Upper lobe of left lung (tissue), 6 donors: Measurements from ENCODE around the gene GALNT16. TPM values are rescaled to one million over a fixed set of nuclear protein-coding genes. Genes with fewer than 3 reads are reported as not detected.

ENCODE experiments used
- ATAC-seq, 2 donors: fragments of 200-7000 bp; cut with Tn5 transposase; one replicate each; pipeline ENCODE4 v1.9.1; 2022; ENCODE audit warnings: mild to moderate bottlenecking in 2 of 2, moderate library complexity in 2 of 2; ENCODE audit not compliant: low FRiP score in 2 of 2
- DNase-seq, 2 donors: peaks; one replicate each; pipeline ENCODE4 v3.0.0-alpha.2; 2019 to 2020
- H3K27ac ChIP-seq, 4 donors: fragments of 200-600 bp; sonication (generic); one replicate each; pipeline ENCODE4 v1.5.1; 2016 to 2019
- H3K27me3 ChIP-seq, 4 donors: fragments of 200-600 bp; sonication (generic); one replicate each; pipeline ENCODE4 v1.5.1; 2017 to 2019
- H3K36me3 ChIP-seq, 4 donors: fragments of 200-600 bp; sonication (generic); one replicate each; pipeline ENCODE4 v1.5.1; 2016 to 2019
- H3K4me1 ChIP-seq, 4 donors: fragments of 200-600 bp; sonication (generic); one replicate each; pipeline ENCODE4 v1.5.1; 2018 to 2019
- H3K4me3 ChIP-seq, 4 donors: fragments of 200-600 bp; sonication (generic); one replicate each; pipeline ENCODE4 v1.5.1; 2017 to 2019; ENCODE audit warnings: mild to moderate bottlenecking in 2 of 4, moderate library complexity in 1 of 4
- H3K9me3 ChIP-seq, 4 donors: fragments of 200-600 bp; sonication (generic); one replicate each; pipeline ENCODE4 v1.5.1; 2018 to 2019
- CTCF ChIP-seq, 6 experiments: fragments of 450-650 bp in 4 of 6; fragments of 200-600 bp in 2 of 6; sonication (generic) in 2 of 6; IDR thresholded peaks; one replicate each; pipeline ENCODE4 v1.5.1; 2016 to 2019; ENCODE audit warnings: antibody characterized with exemption in 6 of 6
- EP300 ChIP-seq, 4 donors: sonication (generic); formaldehyde crosslinking; IDR thresholded peaks; one replicate each; pipeline ENCODE4 v1.5.1; 2017; ENCODE audit warnings: antibody characterized with exemption in 4 of 4, control low read depth in 2 of 4
- POLR2A ChIP-seq, 4 donors: fragments of 450-650 bp; IDR thresholded peaks; one replicate each; pipeline ENCODE4 v1.5.1; 2016 to 2017; ENCODE audit warnings: antibody characterized with exemption in 4 of 4, mild to moderate bottlenecking in 2 of 4
- POLR2AphosphoS5 ChIP-seq, 2 donors: sonication (generic); formaldehyde crosslinking; IDR thresholded peaks; one replicate each; pipeline ENCODE4 v1.5.1; 2017; ENCODE audit warnings: antibody characterized with exemption in 2 of 2
- WGBS, 2 donors: methylation state at CpG; one replicate each; pipeline ENCODE4 v1.1.5; 2017 to 2018; 5-methylcytosine and 5-hydroxymethylcytosine counted together
- total RNA-seq, 6 donors: library from RNA; depleted of rRNA in 4 of 6; stranded (reverse); fragments of >200 nt in 4 of 6; gene quantifications; one replicate each; pipeline versions ENCODE4 v1.1.0 to v1.2.1, GENCODE V29; 2016 to 2021
- donor health status: DM: no; HTN: no; CAD: no; lungs with moderate emphysema.
- donor health status: DM: no; HTN: yes; CAD: no; lungs with severe emphysema.

GALNT16 gene
- total RNA-seq, 6 donors from 2014 or later, result under 0.01 to 8.4 (median 1.3) TPM

GRCh38 chr14:69314327-69314726, 54.4 kb downstream of the GALNT16 start:
- no peaks in the 10 kb centered on the region for H3K9me3 ChIP-seq
- no peak for TF ChIP-seq CTCF (IDR thresholded peaks at IDR 0.05)
- TF ChIP-seq EP300 (IDR thresholded peaks at IDR 0.05), result no peak
- no peak for TF ChIP-seq POLR2AphosphoS5 (IDR thresholded peaks at IDR 0.05)
- TF ChIP-seq POLR2A (IDR thresholded peaks at IDR 0.05), result no peak
- H3K27me3 ChIP-seq, result no peaks in the 10 kb centered on the region
- H3K27ac ChIP-seq, result no peak overlapping the region
- H3K4me3 ChIP-seq, result no peak overlapping the region
- H3K36me3 ChIP-seq, result no peaks in the 10 kb centered on the region
- DNase-seq (no peak), ATAC-seq (no peak)
- peaks cover 0 to 10% (median 4%) of the 10 kb centered on the region in 4 donors for H3K4me1 ChIP-seq
- WGBS, 2 donors, result 47 to 70% methylated on average over 1 of the region's 1 CpG

- DNase-seq, result no peak
- no peak for ATAC-seq
- Histone ChIP-seq H3K4me1 (peaks cover 0 to 10% (median 4%) of the 10 kb centered on the region in 4 donors), H3K27me3 (no peaks in the 10 kb centered on the region), H3K36me3 (no peaks in the 10 kb centered on the region), H3K9me3 (no peaks in the 10 kb centered on the region), H3K4me3 (no peak overlapping the region), H3K27ac (no peak overlapping the region)
- TF ChIP-seq POLR2AphosphoS5 (IDR thresholded peaks at IDR 0.05) (no peak), CTCF (IDR thresholded peaks at IDR 0.05) (no peak), EP300 (IDR thresholded peaks at IDR 0.05) (no peak), POLR2A (IDR thresholded peaks at IDR 0.05) (no peak)
- WGBS, 2 donors, result 53 to 66% methylated on average over 4 of the region's 4 CpGs
These were observed 55.3 kb downstream of the GALNT16 start for GRCh38 chr14:69315301-69315700.

- Histone ChIP-seq H3K4me3 (no peak overlapping the region), H3K27ac (no peak overlapping the region), H3K4me1 (peaks cover 0 to 10% (median 4%) of the 10 kb centered on the region in 4 donors), H3K27me3 (no peaks in the 10 kb centered on the region), H3K9me3 (no peaks in the 10 kb centered on the region), H3K36me3 (no peaks in the 10 kb centered on the region)
- 80 to 87% methylated on average over 4 of the region's 4 CpGs for WGBS, 2 donors
- ATAC-seq (no peak), DNase-seq (no peak)
- TF ChIP-seq POLR2AphosphoS5 (IDR thresholded peaks at IDR 0.05), result no peak
- TF ChIP-seq EP300 (IDR thresholded peaks at IDR 0.05), result no peak
- no peak for TF ChIP-seq CTCF (IDR thresholded peaks at IDR 0.05)
- no peak for TF ChIP-seq POLR2A (IDR thresholded peaks at IDR 0.05)
These were observed 56.6 kb downstream of the GALNT16 start for GRCh38 chr14:69316449-69317101.

GRCh38 chr14:69317102-69317755, 57.3 kb downstream of the GALNT16 start:
- no peaks in the 10 kb centered on the region for H3K27me3 ChIP-seq
- H3K36me3 ChIP-seq, result no peaks in the 10 kb centered on the region
- peak overlapping the region in 1 of 4 donors; percentile 32 for H3K27ac ChIP-seq
- no peaks in the 10 kb centered on the region for H3K9me3 ChIP-seq
- ATAC-seq (peak; percentile 64 to 94), DNase-seq (peak in 1 of 2 donors; percentile 30)
- H3K4me1 ChIP-seq, result peaks cover 0 to 10% (median 4%) of the 10 kb centered on the region in 4 donors
- 64 to 76% methylated on average over 6 of the region's 6 CpGs for WGBS, 2 donors
- TF ChIP-seq POLR2A (IDR thresholded peaks at IDR 0.05), result no peak
- TF ChIP-seq POLR2AphosphoS5 (IDR thresholded peaks at IDR 0.05), result no peak
- H3K4me3 ChIP-seq, result no peak overlapping the region

GRCh38 chr14:69317780-69318179, 57.8 kb downstream of the GALNT16 start:
- peak in 1 of 2 donors; percentile 32 for DNase-seq
- 60 to 82% methylated on average over 5 of the region's 5 CpGs for WGBS, 2 donors
- ATAC-seq, result peak; percentile 28 to 60

More at GRCh38 chr14:69317780-69318179, 57.8 kb downstream of the GALNT16 start:
- Histone ChIP-seq H3K9me3 (no peaks in the 10 kb centered on the region), H3K36me3 (no peaks in the 10 kb centered on the region), H3K4me3 (no peak overlapping the region), H3K4me1 (peaks cover 0 to 10% (median 4%) of the 10 kb centered on the region in 4 donors), H3K27ac (peak overlapping the region in 1 of 4 donors; percentile 32), H3K27me3 (no peaks in the 10 kb centered on the region)
- TF ChIP-seq CTCF (IDR thresholded peaks at IDR 0.05) (no peak), POLR2AphosphoS5 (IDR thresholded peaks at IDR 0.05) (no peak)
